HG03378 (cell line): ENCODE results near the gene VPS29.

Experiments used
- ATAC-seq: cut with Tn5 transposase; IDR thresholded peaks from one replicate; pipeline ENCODE4 v1.9.1; 2021; ENCODE audit warnings: mild to moderate bottlenecking, moderate library complexity; ENCODE audit not compliant: unreplicated experiment

VPS29 gene

DNA sequence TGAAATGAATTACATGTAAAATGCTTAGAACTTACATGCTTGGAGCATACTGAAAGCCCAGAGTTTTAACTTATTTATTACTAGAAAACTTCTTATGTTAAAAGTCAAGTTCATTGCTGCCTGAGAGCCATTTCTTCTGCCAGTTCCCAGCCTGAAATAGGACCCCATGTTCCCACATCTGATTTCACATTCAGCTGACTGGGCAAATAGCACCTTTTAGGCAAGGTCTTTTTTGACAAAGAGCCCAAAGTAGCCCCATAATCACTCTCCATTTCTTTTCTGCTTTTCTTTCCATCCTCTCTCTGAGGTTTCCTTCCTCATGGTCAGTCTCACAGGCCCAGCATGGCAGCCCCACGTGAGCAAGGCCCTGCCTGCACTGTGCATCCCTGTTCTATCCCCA, 50.6 kb downstream of the VPS29 start:
- no peak for ATAC-seq

- peak; percentile 73 for ATAC-seq
Measured at GRCh38 chr12:110449799-110450497, 52.0 kb downstream of the VPS29 start, which contains the start of gene ARPC3. Gene ARPC3, minus strand, starts transcription at chr12:110450337. Its CDS starts 77 bp downstream, at chr12:110450260.

GRCh38 chr12:110444455-110444854, 57.5 kb downstream of the VPS29 start:
- no peak for ATAC-seq
